GM13976 (cell line): ENCODE measurements around the gene PDCL2.

Experiments used
- DNase-seq: peaks from one replicate; pipeline ENCODE4 v3.0.0; 2012; ENCODE audit warnings: low spot score
- in situ Hi-C: fragments of 300-500 bp; cut with MboI; formaldehyde crosslinking; loops from one replicate; pipeline ENCODE4 v1.12.0; 2022; ENCODE audit warnings: low sequenced_read_pairs, mixed read lengths, inconsistent platforms; ENCODE audit not compliant: unreplicated experiment
- TF ChIP-seq, protein P1 (sequence below): IDR thresholded peaks from 2 replicates; pipeline ENCODE4 v1.5.1; 2012; ENCODE audit warnings: borderline replicate concordance, mild to moderate bottlenecking; ENCODE audit not compliant: insufficient read depth; ENCODE audit errors: extremely low read depth, missing control alignments, control extremely low read depth

Gene PDCL2

DNA sequence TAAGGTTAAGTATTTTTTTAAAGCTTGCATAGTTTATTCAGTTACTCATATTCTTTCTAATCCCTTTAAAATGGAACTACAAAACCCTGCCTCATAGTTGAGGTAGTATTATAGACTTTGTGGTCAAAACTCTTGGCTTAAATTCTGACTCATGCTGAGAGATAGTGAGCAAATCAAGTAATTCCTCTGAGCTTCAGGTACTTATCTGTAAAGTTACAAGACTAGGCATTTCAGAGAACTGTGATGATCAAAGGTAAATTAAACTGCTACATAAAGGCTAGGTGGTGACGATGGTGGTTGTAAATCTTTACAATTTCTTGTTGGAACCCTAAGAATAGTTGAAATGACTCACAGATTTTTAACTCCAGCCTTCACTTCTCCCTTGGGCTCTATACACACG lies 42.2 kb downstream of the PDCL2 start:
- DNase-seq, result no peak
- TF ChIP-seq, protein P1, sequence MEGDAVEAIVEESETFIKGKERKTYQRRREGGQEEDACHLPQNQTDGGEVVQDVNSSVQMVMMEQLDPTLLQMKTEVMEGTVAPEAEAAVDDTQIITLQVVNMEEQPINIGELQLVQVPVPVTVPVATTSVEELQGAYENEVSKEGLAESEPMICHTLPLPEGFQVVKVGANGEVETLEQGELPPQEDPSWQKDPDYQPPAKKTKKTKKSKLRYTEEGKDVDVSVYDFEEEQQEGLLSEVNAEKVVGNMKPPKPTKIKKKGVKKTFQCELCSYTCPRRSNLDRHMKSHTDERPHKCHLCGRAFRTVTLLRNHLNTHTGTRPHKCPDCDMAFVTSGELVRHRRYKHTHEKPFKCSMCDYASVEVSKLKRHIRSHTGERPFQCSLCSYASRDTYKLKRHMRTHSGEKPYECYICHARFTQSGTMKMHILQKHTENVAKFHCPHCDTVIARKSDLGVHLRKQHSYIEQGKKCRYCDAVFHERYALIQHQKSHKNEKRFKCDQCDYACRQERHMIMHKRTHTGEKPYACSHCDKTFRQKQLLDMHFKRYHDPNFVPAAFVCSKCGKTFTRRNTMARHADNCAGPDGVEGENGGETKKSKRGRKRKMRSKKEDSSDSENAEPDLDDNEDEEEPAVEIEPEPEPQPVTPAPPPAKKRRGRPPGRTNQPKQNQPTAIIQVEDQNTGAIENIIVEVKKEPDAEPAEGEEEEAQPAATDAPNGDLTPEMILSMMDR, result no peak
- in situ Hi-C loops, result no loop called here

DNA sequence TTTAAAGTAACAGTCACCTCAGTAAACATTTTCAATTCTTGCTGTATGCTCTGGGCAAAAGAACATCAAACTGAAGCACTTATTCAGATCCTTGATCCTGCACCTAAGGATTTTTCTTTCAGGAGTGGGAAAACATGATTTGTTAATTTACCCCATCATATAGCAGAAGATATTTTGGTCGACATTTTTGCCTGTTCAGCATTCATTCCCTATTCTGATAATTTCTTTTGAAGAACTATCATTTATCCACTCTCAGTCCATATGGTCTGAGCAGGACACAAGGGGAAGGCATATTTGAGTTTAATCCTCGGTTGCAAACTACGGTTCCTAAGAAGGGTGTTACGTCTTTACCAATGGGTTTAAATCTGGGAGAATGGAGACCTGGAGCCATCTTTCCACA lies 44.1 kb downstream of the PDCL2 start:
- no peak for DNase-seq
- in situ Hi-C loops, result no loop called here
- TF ChIP-seq, protein P1, result no peak

DNA sequence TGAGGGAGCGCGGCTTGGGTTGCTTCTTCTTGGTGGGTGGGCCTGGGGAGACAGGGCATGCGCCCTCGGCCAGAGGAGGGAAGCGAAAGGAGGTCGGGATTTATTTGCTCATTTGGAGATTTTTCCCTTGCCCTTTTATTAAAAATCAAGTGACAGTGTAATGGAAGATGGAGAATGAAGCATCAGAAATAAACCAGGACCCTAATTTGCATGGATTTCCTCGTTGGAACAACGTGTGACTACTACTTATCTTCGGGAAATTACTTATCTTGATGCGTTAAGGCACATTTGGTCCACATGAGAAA lies 44.6 kb downstream of the PDCL2 start:
- in situ Hi-C loops, result no loop called here
- DNase-seq, result no peak
- TF ChIP-seq, protein P1, result no peak

DNA sequence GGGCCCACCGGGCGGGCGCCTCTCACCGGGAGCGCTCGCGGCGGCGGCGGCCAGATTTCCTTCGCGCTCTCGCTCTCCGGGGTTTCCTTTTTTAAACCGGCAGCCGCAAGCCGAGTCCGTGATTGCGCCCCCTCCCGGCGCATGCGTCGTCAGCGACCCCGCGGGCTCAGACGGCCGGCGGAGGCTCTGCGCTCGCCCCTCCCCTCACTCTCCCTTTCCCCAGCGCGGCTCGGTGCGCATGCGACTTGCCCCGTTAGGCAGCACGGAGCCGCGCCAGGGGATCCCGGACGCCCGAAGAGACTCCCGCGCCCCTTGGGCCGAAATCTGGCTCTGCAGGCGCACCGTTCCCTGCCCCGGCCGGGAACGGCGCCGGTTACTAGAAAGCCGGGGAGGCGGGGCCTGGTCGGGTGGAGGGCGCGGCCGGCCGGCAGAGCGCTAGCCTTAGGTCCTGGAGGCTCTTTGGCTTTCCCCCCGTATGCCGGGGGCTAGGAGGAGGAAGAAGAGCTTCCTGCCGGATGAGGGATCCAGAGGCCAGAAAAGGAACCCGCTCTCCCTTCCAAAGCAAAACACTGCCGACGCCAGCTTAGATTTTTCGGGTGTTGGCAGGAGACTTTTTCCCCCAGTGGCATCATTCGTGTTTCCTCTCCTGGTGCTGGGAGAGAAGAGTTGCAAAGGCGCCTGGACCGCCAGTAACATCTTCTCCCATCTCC lies 45.1 kb downstream of the PDCL2 start, which contains the start of gene CLOCK:
CLOCK (minus strand) TSS at position 154 of the 710 bp plus-strand sequence. CDS start 64,124 bp downstream, outside the sequence.
- in situ Hi-C loops, result no loop called here
- TF ChIP-seq, protein P1, result peak; percentile 27
- peak; percentile 88 for DNase-seq

DNA sequence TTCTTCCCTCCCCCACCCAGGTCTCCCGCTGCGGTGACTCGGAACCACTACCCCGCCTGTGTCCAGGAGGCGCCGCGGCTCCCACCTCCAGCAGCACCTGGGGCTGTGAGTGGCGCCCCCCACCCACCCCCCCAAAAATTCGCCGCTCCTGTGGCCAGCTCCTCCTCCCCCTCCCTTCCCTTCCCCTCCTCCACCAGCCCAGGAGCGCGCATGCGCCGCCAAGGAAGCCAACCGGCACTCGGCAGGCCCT lies 45.6 kb downstream of the PDCL2 start:
- no peak for DNase-seq
- TF ChIP-seq, protein P1, result no peak
- in situ Hi-C loops, result no loop called here

DNA sequence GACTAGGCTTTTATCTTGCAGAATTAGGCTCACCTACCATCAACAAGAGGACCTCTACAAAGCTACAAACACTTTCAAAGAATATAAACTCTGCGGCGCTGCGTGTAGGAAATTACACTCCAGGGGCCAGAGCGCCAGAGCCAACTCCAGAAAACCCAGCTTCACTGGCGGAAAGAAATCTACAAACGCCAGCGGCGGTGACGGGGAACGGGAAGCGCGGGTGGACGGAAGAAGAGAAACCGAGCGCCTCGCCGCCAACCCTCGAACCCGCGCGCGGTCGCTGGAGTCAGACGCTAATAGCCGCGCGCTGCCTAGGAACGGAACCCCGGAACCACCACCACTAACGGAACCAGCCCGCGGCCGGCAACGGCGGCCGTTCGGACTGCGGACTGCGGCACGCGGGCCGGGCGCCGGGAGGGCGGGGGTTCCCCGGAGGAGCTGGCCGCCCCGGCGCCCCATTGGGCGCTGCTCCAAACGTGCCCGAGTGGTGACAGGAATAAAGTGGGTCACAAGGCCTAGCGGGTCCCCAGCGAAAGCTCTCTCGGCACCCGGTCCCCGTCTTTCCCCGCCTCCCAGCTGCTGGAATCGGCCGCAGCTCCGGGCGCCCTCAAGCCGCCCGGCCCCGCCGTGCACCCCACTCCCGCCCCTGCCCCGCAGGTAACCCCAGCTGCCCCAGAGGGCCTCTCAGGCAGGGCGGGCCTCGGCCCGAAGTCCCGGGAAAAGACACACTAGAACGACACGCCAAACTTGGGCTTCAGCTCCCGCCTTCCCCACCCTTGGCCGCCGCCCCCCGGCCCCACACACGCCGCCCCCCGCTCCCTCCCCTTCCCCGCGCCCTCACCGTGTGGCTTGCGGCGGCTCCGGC lies 46.2 kb downstream of the PDCL2 start:
- TF ChIP-seq, protein P1, result no peak
- DNase-seq, result peak; percentile 79
- in situ Hi-C loops, result no loop called here

DNA sequence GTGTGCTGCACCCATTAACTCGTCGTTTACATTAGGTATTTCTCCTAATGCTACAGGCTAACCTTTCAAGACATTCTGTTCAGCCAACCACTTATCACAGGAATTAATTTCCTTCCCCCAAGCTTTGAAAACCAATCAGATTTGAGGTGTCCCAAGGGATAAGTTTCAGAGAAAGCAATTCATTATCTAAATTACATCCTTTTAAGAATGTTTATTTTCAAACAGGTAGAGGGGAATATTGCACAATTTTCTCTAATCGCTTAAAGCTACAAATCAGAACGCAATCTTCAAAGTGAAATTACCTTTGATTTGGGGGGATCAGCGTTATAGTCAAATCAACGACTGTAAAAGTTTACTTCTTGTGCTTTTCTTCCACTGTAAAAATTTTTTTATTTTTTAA lies 46.9 kb downstream of the PDCL2 start:
- DNase-seq, result no peak
- TF ChIP-seq, protein P1, result no peak
- in situ Hi-C loops, result no loop called here
